ENCODE data around the gene TKT. TPM values are rescaled to one million over a fixed set of nuclear protein-coding genes. Genes with fewer than 3 reads are reported as not detected.

Gene TKT
- total RNA-seq, 6 donors from 2014 or later, result 402 to 605 (median 482) TPM

- peaks cover 3 to 28% (median 22%) of the 10 kb centered on the region in 4 donors for H3K36me3 ChIP-seq
- DNase-seq (no peak), ATAC-seq (ENCODE audit: low FRiP score in 2 of 2) (no peak)
- 88% methylated on average over 2 to 8 of the region's 10 CpGs for WGBS, 2 donors
- peaks cover 7 to 35% (median 18%) of the 10 kb centered on the region in 4 donors for H3K4me1 ChIP-seq
- H3K27me3 ChIP-seq, result no peaks in the 10 kb centered on the region
- no peak overlapping the region for H3K27ac ChIP-seq
- no peaks in the 10 kb centered on the region for H3K9me3 ChIP-seq
- no peak for TF ChIP-seq POLR2A (IDR thresholded peaks at IDR 0.05)
- no peak for TF ChIP-seq POLR2AphosphoS5 (IDR thresholded peaks at IDR 0.05)
- no peak for TF ChIP-seq EP300 (IDR thresholded peaks at IDR 0.05)
- H3K4me3 ChIP-seq, result no peak overlapping the region
Observed at GRCh38 chr3:53195066-53195450, 60.8 kb downstream of the TKT start.

- H3K36me3 ChIP-seq, result peaks cover 6 to 34% (median 28%) of the 10 kb centered on the region in 4 donors
- DNase-seq, result no peak
- peak; percentile 3 to 5 for ATAC-seq (ENCODE audit: low FRiP score in 2 of 2)
Observed at GRCh38 chr3:53194210-53195065, 61.4 kb downstream of the TKT start.

GRCh38 chr3:53193466-53194209, 62.2 kb downstream of the TKT start:
- DNase-seq (no peak), ATAC-seq (ENCODE audit: low FRiP score in 2 of 2) (peak in 1 of 2 donors; percentile 23)
- Histone ChIP-seq H3K27me3 (no peaks in the 10 kb centered on the region), H3K4me1 (peaks cover 7 to 35% (median 18%) of the 10 kb centered on the region in 4 donors), H3K9me3 (no peaks in the 10 kb centered on the region), H3K4me3 (no peak overlapping the region), H3K27ac (peak overlapping the region in 3 of 4 donors; percentile 0 to 60 (median 7)), H3K36me3 (peaks cover 14 to 42% (median 36%) of the 10 kb centered on the region in 4 donors)
- TF ChIP-seq EP300 (IDR thresholded peaks at IDR 0.05) (no peak), POLR2A (IDR thresholded peaks at IDR 0.05) (no peak), POLR2AphosphoS5 (IDR thresholded peaks at IDR 0.05) (no peak), CTCF (IDR thresholded peaks at IDR 0.05) (no peak)
- 73 to 80% methylated on average over 11 of the region's 11 CpGs for WGBS, 2 donors

More at GRCh38 chr3:53194210-53195065, 61.4 kb downstream of the TKT start:
- TF ChIP-seq POLR2A (IDR thresholded peaks at IDR 0.05), result no peak
- Histone ChIP-seq H3K9me3 (no peaks in the 10 kb centered on the region), H3K27me3 (no peaks in the 10 kb centered on the region), H3K27ac (peak overlapping the region in 3 of 4 donors; percentile 0 to 60 (median 0)), H3K4me3 (no peak overlapping the region), H3K4me1 (peaks cover 7 to 35% (median 18%) of the 10 kb centered on the region in 4 donors)
- WGBS, 2 donors, result 56 to 66% methylated on average over 10 to 14 of the region's 14 CpGs

GRCh38 chr3:53192608-53193007, 63.2 kb downstream of the TKT start:
- Histone ChIP-seq H3K36me3 (peaks cover 19 to 49% (median 41%) of the 10 kb centered on the region in 4 donors), H3K27ac (peak overlapping the region in 1 of 4 donors; percentile 0)

More at GRCh38 chr3:53192608-53193007, 63.2 kb downstream of the TKT start:
- DNase-seq (no peak), ATAC-seq (ENCODE audit: low FRiP score in 2 of 2) (no peak)
- Histone ChIP-seq H3K9me3 (no peaks in the 10 kb centered on the region), H3K4me1 (peaks cover 7 to 35% (median 18%) of the 10 kb centered on the region in 4 donors), H3K4me3 (no peak overlapping the region), H3K27me3 (no peaks in the 10 kb centered on the region)
- no peak for TF ChIP-seq EP300 (IDR thresholded peaks at IDR 0.05)
- no peak for TF ChIP-seq POLR2A (IDR thresholded peaks at IDR 0.05)
- no peak for TF ChIP-seq CTCF (IDR thresholded peaks at IDR 0.05)
- TF ChIP-seq POLR2AphosphoS5 (IDR thresholded peaks at IDR 0.05), result no peak
- 54 to 60% methylated on average over 3 of the region's 3 CpGs for WGBS, 2 donors

Data from upper lobe of left lung (tissue), 6 donors.